ENCODE measurements around the gene ATXN1.

The ATXN1 gene

GRCh38 chr6:16782278-16782677, 21.0 kb upstream of the ATXN1 start:
- DNase-seq = no peak

GRCh38 chr6:16781348-16782169, 20.3 kb upstream of the ATXN1 start:
- DNase-seq = peak; percentile 27

- no peak for DNase-seq
Observed at GRCh38 chr6:16778521-16778920, 17.3 kb upstream of the ATXN1 start.

- no peak for DNase-seq
Observed at GRCh38 chr6:16777794-16778193, 16.5 kb upstream of the ATXN1 start.

GRCh38 chr6:16776394-16777017, 15.2 kb upstream of the ATXN1 start:
- DNase-seq = no peak

GRCh38 chr6:16774437-16774836, 13.2 kb upstream of the ATXN1 start:
- no peak for DNase-seq

GRCh38 chr6:16773362-16773761, 12.1 kb upstream of the ATXN1 start:
- no peak for DNase-seq

- DNase-seq = peak; percentile 89
Observed at GRCh38 chr6:16770701-16771569, 9.7 kb upstream of the ATXN1 start.

- no peak for DNase-seq
Observed at GRCh38 chr6:16769986-16770376, 8.7 kb upstream of the ATXN1 start.

- peak; percentile 86 for DNase-seq
Observed at GRCh38 chr6:16769131-16769985, 8.1 kb upstream of the ATXN1 start.

GRCh38 chr6:16768477-16768830, 7.2 kb upstream of the ATXN1 start:
- DNase-seq = no peak

GRCh38 chr6:16767765-16768476, 6.7 kb upstream of the ATXN1 start:
- no peak for DNase-seq

GRCh38 chr6:16766836-16767745, 5.8 kb upstream of the ATXN1 start:
- DNase-seq = no peak

GRCh38 chr6:16766043-16766536, 4.8 kb upstream of the ATXN1 start:
- no peak for DNase-seq

GRCh38 chr6:16765235-16765634, 4.0 kb upstream of the ATXN1 start:
- DNase-seq = no peak

GRCh38 chr6:16764188-16764950, 3.1 kb upstream of the ATXN1 start:
- peak; percentile 68 for DNase-seq

- DNase-seq = peak; percentile 89
Observed at GRCh38 chr6:16762550-16763477, 1.6 kb upstream of the ATXN1 start.

- peak; percentile 46 for DNase-seq
Observed at GRCh38 chr6:16762268-16762549, 949 bp upstream of the ATXN1 start.
